Femur (tissue), 1 donor: ENCODE measurements around the gene DRD4.
A peak's percentile ranks its signal among the peaks of the same experiment; 100 is the strongest.
"Not testable (repeated sequence)": the region's sequence is repeated elsewhere in the genome, so short reads cannot be mapped to it uniquely, and the experiment has no call there.

ENCODE experiments used
- DNase-seq: peaks from one replicate; pipeline ENCODE4 v3.0.0-alpha.2; 2017

The DRD4 gene

GRCh38 chr11:645536-645935 is 8.5 kb downstream of the DRD4 start:
- DNase-seq: no peak

DNA sequence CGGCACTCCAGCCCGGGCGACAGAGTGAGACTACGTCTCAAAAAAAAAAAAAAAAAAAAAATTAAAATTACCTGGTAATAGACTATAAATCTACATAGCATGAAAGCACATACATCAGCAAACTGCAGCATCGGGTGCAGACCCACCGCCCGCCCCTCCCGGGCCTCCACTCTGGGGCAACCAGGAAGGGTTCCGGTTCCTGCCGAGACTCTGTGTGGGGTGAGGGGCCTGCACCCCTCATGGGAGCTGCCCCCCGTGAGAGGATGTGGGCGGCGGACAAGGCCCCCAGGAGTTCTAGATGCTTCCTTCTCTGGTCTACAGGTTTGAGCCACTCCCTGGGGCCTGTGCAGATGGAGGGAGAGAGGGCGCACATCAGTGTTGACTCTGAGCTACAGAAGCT is 9.1 kb downstream of the DRD4 start:
- no peak for DNase-seq

GRCh38 chr11:647672-648158 is 10.6 kb downstream of the DRD4 start:
- DNase-seq: not testable (repeated sequence)

- DNase-seq: no peak
Measured at GRCh38 chr11:650482-650881, 13.4 kb downstream of the DRD4 start.

DNA sequence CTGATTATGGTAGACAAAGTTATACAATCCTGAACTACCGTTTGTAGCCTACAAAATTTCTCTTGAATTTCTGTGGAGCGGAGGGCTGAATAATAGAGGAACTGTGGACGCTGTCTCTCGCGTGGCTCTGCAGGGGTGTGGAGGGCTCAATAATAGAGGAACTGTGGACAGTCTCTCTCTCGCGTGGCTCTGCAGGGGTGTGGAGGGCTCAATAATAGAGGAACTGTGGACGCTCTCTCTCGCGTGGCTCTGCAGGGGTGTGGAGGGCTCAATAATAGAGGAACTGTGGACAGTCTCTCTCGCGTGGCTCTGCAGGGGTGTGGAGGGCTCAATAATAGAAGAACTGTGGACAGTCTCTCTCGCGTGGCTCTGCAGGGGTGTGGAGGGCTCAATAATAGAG is 16.1 kb downstream of the DRD4 start:
- not testable (repeated sequence) for DNase-seq

GRCh38 chr11:653837-654236 is 16.8 kb downstream of the DRD4 start:
- DNase-seq: no peak

DNA sequence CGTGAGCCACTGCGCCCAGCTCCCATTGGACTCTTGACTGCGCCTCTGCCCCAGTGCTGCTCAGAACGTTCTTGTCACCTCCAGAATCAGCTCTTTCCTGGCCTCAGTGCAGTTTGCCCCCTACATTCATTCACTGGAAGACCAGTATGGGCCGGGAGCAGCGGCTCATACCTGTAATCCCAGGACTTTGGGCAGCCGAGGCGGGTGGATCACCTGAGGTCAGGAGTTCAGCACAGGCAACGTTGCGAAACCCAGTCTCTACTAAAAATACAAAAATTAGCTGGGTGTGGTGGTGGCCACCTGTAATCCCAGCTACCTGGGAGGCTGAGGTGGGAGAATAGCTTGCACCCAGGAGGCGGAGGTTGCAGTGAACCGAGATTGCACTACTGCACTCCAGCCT is 17.4 kb downstream of the DRD4 start:
- DNase-seq: not testable (repeated sequence)

- no peak for DNase-seq
Measured at GRCh38 chr11:655036-655726, 18.1 kb downstream of the DRD4 start.

DNA sequence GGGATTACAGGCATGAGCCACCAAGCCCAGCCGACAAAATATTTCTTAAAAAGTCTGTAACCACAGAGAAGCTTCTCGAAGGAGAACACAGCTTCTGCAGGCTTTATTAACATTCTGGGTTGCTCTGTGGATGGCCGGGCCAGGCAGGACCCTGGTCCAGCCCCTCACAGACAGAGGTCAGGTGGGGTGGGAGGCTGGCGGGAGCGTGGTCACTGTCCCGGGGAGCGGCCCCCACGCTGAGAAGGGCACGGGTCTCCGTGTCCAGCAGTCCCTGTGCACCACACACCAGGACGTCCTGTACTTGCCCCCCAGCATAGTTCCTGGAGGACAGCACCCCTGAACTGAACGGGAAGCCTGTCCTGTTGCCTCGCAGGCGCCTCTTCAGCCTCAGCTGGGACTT is 19.4 kb downstream of the DRD4 start:
- no peak for DNase-seq

- no peak for DNase-seq
Measured at GRCh38 chr11:656866-657265, 19.8 kb downstream of the DRD4 start.

DNA sequence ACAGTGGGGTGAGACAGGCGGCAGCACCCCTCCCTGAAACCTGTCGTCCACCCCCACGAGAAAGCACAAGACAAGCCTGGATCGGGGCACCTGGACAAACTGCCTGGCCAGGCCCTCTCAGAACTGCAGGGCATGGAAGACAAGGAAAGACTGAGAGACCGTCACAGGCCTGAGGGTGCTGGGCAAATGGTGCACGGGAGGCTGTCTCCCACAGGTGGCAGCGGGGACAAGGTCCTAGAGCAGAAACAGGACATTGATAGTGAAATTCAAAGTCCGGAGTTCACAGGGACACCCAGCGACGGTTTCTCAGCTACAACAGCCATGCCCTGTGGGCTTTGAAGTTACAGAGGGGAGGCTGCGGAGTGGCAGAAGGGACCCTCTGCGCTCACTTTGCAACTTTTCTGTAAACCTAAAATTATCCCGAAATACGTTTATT is 20.6 kb downstream of the DRD4 start:
- DNase-seq: no peak

GRCh38 chr11:659532-660085 is 22.5 kb downstream of the DRD4 start:
- no peak for DNase-seq

GRCh38 chr11:660281-660680 is 23.2 kb downstream of the DRD4 start:
- no peak for DNase-seq

- no peak for DNase-seq
Measured at GRCh38 chr11:660681-661444, 23.8 kb downstream of the DRD4 start.

GRCh38 chr11:662689-663274 is 25.7 kb downstream of the DRD4 start:
- DNase-seq: no peak

GRCh38 chr11:665062-665703 is 28.1 kb downstream of the DRD4 start:
- DNase-seq: peak; percentile 33

GRCh38 chr11:665704-666281 is 28.7 kb downstream of the DRD4 start:
- DNase-seq: no peak

DNA sequence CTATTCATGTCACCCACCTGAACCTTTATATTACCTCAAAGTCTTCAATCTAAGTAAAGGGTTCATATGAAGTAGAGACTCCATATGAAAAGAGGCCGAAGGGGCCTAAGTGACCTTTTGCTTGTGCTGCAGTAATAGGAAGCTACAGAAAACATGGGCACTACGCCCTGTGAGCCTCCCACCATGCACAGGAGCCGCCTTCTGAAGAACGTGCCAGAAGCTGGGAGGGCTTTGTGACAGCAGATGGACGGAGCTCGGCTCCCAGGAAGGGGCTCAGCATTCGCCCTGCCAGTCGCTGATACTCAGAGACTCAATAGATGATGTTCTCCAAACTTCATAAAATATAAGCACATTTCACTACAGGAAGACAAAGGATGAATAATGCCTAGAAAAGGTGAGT is 36.8 kb downstream of the DRD4 start:
- no peak for DNase-seq

DNA sequence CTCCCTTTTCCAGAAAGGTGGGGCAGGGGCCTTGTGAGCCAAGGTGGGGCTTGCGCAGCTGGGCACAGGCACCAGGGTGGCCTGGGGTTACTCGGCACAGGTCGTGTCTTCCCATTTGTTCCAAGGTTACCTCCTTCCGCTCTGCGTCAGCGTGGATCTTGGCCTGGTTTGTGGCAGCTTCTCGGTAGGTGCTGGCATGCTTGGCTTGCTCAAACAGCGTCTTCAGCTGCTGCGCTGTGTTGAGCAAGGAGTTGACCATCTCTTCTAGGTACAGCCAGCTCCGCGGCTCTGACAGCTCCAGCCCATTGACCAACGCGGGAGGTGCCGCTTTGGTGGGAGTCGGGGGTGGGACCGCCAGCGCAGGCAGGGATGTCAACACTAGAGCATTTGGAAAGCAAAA is 37.3 kb downstream of the DRD4 start:
- DNase-seq: no peak

DNA sequence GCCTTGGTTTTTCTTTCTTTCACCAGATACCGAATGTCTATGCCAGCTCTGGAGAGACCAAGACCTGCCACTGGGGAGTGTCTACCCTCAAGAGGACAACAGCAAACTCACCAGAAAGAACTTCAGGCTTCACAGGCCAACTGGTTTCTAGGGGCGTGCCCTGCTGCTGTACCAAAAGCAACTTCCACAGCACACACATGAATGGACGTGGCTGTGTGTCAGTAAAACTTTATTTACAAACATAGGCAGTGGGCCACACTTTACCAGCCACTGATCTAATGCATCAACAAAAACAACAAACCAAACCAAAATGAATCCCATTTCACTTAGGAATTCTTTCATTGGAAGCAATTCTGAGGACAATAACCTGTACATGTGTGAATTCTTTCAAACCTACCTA is 41.2 kb downstream of the DRD4 start:
- DNase-seq: no peak

DNA sequence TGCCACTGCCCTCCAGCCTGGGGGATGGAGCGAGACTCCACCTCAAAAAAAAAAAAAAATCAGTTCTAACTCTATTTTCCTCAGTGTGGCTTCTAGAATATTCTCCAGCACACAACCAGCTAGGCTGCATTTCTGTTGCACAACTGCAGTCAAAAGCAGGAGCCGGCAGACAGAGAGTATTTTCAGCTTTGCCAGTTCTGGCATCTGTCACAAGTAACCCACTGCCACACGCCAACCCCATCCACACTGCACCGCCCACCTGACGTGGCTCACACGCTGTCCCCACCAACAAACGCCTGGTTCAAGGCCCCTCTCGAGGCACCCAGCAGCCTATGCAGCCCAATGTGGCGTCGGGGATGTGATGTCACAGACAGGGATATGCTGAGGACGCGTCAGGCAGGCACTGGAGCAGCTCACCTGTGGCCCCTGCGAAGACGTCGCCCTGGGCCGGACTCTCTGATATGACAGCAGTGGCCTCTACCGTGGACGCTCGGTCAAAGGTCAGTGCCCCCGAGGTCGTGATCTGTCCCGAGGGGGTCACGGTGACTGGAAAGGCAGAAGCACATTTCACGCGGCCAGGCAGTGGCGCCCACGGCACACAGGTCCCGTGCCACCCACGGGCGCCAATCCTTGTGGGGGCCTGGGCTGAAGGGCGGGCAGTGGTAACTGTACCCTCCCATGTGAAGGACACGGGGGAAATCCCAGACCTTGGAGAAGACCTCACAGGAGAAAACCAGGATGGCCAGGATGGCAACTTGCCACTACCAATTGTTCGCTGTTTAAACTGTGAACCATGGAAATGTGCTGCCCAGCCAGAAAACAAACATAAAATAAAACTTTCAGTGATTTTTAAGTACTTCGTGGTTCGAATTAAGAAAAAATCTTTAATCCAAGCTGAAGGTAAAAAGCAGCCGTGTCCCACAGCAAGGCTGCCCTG is 42.5 kb downstream of the DRD4 start:
- no peak for DNase-seq

DNA sequence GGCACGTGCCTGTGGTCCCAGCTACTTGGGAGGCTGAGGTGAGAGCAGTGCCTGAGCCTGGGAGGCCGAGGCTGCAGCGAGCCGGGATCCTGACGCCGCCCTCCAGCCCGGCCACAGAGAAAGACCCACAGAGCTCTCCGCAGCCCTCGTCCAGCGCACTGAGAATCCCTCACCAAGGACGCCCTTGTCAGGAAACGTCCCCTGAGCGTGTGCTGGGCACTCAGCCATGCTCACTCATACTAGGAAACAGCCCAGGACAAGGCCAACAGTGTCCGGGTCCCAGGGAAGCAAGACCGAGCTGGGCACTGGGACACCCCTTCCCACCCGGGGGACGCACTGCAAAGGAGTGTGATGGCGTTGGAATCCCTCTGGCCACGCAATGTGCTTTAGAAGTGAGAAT is 43.4 kb downstream of the DRD4 start:
- no peak for DNase-seq
